NCI-H748 treated with DMSO at 0.1 percent for 48 hours (cell line): ENCODE data around the gene PRRC2B.

Source experiments
- DNase-seq: peaks from one replicate; lab custom pipeline; 2025; lab: John Stamatoyannopoulos, UW

The PRRC2B gene

GRCh38 chr9:131409458-131409992 is 15.6 kb downstream of the PRRC2B start:
- DNase-seq = no peak

GRCh38 chr9:131410044-131410491 is 16.2 kb downstream of the PRRC2B start:
- no peak for DNase-seq

DNA sequence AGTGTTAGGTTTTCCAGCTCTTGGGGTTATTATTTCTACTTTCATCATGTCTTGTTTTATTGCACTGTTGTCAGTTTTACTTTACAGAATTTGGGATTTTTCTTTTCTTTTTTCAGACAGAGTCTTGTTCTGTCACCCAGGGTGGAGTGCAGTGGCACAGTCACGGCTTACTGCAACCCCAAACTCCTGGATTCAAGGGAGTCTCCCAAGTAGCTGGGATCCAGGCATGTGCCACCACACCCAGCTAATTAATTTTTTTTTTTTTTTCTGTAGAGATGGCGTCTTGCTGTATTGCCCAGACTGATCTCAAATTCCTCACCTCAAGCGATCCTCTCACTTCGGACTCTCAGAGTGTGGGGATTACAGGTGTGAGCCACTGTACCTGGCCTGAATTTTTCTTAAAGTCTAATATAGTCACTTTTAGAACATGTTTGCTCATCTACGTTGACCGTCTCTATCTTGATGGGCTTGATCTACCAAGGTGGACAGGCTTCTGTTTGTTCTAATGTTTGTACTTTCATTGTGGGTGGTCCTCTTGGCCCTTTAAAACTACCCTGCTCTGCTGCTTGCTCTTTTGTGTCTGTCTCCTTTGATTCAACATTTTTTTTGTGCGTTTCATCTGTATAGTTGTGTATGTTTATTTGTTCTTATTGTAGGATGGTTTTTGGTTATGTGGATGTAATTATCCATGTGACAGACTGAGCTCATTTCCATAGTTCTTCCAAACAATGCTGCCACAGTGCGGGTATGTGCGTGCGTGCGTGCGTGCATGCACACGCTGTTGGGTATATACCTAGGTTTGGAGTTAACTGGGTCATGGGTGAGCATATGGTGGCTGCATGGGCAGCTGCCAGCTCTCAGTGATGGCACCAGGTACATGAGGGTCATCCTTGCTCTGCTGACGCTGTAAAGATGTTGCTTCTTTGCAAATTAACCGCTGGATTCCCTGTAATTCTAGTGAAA is 18.1 kb downstream of the PRRC2B start:
- peak; percentile 22 for DNase-seq

DNA sequence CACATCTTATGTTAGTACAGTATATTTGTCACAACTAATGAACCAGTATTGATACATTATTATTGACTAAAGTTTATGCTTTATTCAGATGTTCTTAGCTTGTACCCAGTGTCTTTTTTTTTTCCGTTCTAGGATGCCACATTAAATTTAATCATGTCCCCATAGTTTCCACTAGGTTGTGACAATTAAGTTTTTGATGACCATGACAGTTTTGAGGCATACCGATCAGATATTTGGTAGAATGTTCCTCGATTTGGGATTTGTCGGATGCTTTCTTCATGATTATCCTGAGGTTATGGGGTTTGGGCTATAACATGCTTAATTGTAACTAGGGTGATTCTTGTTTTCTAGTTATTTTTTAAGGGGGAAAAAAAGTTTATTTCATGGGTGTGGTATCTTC is 22.6 kb downstream of the PRRC2B start:
- no peak for DNase-seq

GRCh38 chr9:131417264-131418142 is 23.6 kb downstream of the PRRC2B start:
- no peak for DNase-seq

DNA sequence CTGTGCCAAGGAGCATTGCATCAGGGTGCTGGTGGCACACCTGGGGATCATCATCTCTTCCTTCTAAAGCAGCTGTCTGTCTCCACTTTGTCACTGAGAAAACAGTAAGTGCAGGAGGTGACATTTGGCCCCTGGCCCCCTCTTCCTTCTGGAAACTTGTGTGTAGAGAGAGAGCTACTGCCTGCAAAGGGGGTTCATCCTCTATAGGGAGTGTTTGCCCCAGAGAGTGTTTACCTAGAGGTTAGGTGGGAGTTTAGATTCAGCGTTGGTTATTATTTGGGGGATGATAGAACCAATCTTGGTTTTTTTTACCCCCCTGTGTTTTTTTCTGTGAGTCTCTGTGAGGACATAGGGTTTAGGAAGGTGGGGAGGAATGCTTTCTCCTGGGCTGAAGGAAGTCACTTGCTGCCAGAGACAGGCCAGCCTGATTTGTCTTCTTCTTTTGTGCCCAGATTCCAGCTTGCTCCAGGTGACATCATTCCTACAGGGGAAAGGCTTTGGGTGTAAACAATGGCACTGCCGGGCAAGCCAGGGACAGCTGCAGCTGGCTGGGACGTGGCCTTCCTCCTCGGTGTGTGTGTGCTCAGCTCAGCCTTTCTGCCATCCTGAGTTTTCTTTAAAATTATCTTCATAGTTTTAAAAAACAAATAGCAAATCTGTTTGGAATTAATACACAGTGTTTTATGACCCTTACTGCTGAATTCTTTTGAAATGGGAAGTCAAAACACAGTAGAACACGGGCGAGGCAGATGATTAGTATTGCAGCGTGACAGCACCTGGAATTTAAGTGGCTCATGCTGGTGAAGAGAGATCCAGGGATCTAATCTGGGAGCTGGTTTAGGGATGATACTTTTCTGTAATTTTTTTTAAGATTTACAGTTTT is 24.5 kb downstream of the PRRC2B start:
- DNase-seq = peak; percentile 21

DNA sequence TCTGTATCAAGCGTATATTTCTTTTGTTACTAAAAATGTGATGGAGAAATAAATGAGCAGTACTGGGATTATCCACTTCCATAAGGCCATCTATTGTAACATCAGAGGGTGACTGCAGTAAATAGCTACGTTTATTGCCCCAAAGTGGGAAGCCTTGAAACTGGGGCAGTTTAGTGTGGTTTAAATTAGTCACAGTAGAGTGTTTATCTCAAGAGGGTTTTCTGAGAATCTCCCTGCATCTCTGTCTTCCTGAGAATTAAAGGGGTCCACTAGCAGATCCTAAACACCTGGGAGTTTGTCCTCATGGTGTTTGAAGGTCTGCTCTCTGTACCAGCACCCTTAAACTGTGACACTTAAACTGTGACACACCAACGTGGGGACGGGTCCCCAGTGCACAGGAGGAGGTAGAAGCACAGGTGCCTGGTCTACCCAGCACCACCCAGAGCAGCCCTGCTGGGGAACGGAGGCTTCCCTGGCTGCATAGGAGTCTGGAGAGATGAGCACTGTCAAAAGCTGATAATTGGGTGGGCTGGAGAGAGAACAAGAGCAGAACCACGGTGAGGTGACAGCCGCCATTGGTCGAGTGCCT is 25.2 kb downstream of the PRRC2B start:
- no peak for DNase-seq

DNA sequence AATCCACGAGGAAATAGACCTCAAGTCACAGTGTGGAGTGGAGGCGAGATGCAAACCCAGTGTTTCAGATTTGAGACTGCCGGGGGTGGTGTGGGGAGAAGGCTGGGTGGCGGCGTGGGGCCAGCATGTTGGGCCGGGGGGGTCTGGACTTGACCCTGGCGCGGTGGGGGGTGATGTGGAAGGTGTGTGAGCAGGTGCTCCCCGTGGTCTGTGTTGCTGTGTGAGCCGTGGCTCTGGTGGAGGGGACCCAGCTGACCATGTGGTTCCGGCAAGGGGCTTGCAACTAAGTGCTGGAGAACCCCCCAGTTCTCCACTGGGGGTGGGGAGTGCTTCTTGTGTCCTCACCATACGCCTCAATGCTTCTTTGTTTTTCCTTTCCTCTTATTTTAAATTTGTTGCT is 25.8 kb downstream of the PRRC2B start:
- no peak for DNase-seq

DNA sequence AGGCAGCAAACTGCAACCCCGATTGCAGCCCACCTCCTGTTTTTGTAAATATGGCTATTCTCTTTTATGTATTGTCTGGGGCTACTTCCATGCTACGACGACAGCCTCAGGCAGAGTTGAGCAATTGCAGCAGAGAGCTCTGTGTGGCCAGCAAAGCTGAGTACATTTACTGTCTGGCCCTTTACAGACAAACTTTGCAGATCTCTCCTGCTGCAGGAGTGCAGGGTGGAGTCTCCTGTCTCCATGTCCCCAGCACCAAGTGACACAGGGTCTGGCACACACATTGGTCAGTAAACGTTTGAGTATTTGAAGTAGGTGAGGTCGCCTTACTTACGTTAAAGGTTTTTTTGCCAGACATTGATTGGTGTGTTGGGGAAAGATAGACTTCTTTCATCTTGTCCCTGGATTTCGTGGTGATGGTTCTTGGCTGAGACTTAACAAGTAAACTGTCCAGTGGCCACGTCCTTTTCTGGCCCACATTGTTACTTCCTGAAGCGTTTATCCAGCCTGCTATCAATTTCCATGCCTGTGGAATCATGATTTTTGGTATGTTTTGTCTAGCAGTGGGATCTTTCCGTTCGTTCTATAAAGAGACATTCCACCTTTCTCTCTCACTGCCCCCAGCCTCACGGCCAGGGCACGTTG is 27.2 kb downstream of the PRRC2B start:
- DNase-seq = no peak

DNA sequence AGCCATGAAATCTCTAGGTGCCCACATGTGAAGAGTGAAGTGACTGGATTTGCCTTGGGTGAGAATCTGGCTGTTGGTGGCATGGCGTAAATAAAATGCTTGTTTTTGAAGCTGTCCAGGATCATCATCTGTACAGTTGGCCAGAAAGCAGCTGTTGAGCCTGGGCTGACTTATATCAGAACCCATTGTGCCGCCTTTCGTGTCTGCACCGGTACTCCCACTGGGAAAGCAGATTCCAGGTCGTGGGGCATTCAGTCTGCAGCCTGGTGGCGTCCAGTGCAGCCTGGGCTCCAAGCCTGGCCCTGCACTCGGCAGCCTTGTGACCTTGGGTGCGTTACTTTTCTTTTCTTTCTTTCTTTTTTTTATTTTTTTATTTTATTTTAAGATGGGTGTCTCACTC is 27.8 kb downstream of the PRRC2B start:
- DNase-seq = no peak

DNA sequence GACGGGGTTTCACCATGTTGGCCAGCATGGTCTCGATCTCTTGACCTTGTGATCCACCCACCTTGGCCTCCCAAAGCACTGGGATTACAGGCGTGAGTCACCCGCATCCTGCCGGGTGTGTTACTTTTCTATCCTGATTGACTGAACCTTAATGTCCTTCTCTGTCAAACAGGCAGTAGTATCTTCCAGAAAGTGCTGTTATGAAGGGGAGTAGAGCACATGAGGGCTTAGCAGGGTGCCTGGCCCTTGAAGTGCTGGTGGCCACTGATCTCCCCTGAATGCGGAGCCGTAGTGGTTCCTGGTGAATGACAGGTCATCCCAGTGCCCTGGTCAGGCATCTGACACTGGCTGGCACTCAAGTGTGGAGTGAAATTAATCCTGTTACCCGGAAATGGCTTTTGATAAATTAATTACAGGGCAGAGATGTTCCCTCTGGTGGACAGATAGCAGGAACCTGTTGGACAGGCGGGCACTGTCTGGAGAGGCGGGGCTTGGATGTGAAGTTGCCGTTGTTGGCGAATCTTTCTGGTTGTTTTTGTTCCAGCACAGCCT is 28.4 kb downstream of the PRRC2B start:
- no peak for DNase-seq

DNA sequence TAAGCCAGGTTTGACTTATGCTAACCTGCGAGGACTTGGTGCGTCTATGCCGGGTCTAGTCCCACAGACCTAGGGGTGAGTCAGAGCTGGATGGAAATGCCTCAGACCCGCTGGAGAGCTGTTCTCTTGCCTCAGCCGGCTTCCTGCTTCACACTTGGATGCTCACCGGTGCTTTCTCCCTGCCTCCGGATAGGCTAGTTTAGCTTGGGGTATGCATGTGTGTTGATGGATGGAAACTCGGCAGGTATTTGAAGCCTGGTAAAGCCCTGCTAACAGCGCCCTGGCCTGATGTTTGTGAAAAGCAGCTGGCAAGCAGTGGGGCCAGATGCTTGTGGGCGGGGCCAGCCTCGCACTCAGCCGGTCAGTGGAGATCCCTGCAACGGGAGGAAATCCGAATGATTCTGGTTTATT is 29.3 kb downstream of the PRRC2B start:
- DNase-seq = no peak

- no peak for DNase-seq
Observed at GRCh38 chr9:131426545-131426944, 32.7 kb downstream of the PRRC2B start.

- DNase-seq = no peak
Observed at GRCh38 chr9:131429121-131430012, 35.5 kb downstream of the PRRC2B start.

DNA sequence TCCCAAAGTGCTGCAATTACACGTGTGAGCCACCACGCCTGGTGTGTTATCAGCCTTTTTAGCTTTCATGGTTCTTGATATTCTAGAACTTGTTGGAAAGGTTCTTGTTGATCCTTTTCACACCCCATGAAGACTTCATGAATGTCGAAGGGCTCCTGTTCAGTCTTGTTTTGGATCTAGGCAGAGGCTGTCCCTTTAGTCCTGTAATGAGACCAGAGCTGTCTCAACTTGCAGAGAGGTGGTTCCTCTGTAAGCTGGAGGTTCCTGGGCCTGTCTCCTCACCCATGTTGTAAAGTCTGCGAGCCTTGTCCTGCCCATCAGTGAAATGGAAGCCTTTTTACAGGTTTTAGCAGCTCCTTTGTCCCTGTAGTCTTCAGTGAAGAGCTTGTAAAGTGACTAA is 38.2 kb downstream of the PRRC2B start:
- no peak for DNase-seq

GRCh38 chr9:131432597-131433301 is 38.9 kb downstream of the PRRC2B start:
- DNase-seq = no peak

DNA sequence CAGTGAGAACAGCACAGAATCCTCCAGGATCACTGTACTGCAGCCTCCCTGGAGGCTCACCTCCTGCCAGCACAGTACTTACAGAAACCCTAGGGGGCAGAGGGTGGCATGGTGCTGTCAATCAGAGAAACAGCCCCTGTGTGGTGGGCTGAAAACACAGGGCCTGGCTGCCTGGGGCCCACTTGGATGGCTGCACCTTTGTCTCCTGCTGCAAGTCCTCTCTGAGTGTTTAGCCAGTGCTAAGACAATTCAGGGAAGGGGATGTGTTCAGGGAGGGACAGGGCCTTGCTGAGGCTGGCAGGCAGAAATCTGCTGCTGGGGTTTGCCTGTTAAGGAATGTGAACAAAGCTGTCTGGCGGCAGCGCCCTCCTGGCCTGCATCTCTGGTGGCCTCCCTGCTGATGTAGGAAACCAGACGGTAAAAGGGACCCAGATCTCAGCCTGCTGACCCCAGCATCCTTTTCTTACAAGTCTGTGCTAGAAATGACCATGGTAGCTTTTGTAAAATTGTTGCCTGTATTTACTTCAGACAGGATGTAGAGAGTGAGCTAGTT is 39.5 kb downstream of the PRRC2B start:
- DNase-seq = no peak

DNA sequence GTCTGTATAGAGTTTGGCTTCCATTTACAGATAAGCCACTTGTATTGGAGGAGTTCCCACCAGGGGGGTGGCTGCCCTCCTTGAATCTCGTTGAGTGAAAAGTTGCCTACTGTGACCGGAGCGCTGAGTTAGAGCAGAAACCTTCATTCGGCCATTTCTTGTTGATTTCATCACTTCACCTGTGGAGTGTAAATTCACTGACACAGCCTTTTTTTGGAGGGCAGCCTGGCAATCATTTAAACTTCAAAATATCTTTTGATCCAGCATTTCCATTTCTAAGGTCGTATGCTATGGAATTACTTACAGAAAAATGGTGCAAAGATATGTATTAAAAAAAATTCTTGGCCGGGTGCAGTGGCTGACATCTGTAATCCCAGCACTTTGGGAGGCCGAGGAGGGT is 40.8 kb downstream of the PRRC2B start:
- DNase-seq = no peak
